Smooth muscle cell of the brain vasculature (primary cell): ENCODE data around the gene NPL.

Experiments used
- DNase-seq: peaks from one replicate; pipeline ENCODE4 v3.0.0-alpha.2; 2012; ENCODE audit warnings: low read depth, low spot score

NPL gene

DNA sequence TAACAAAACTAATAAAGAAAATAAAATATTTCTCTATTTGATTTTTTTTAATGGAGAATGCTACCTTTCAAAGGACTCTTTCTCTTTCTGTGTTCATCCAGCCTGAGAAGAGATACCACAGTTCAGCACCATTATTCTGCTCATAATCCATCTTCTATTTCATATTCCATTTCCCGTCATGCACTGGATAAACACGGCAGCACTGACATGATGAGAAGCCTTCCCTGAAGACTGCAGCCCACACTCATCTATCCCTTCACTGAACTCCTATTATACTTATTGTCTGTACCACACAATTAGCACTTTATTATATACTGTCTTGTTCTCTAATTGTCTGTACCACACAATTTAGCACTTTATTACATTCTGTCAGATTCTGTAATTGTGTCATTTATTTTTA is 10.7 kb upstream of the NPL start:
- no peak for DNase-seq

DNA sequence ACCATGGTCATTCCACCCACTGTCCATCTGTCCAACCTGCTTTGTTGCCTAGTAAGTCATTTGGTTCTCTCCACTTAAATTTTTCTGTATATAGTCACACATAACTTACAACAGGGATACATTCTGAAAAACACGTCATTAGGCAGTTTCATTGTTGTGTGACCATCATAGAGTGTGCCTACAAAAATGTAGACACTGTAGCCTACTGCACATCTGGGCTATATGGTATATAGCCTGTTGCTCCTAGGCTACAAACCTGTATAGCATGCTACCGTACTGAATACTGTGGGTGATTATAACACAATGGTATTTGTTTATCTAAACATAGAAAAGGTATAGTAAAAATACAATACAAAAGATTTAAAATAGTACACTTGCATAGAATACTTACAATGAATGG is 10.0 kb upstream of the NPL start:
- no peak for DNase-seq

DNA sequence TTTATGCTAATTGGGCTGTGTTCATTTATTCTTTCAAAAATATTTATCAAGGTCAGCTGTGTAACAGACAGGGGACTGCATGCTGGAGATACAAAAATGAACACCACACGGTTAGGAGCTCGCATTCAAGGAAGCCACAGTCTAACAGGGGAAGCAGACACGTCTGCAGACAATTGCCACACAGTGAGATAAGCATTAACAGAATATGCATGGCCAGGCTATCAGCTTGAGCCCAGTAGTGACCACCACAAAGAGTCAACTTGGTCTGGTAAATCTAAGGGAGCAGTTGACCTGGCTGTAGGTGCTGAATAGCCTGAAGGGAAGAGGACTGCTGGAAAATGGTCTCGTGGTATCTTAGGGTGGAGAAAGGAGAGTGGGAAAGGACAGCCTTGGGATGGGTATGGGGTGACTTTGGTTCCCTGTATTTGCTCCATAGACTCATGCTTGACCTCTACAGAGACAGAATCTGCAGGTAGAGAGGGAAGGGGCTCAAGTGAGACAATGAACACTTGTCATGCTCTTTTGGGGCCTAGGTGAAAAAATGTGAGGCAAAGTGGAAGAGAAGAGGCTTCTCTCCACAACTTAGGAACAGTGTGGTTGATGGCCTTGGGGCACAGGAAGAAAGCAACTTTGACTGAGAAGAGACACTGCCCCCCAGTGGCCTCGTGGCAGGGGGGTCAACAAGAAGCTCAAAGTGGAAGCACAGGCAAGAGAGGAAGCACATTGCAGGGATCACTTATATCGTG is 7.6 kb upstream of the NPL start:
- no peak for DNase-seq

DNA sequence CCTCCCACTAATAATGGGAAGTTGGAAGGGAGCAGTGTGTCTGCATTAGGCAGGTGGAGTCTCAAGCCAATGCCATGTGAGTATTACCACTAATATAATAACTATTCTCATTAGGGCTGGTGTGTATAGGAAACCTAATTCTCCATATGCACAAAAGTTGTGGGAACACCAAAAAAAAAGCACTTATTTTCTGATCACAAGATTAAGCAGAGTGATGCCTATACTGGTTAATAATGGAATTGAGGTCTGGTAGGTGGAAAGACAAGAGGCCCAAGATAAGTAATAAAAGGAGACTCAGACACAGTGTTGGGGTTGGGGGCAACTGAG is 7.0 kb upstream of the NPL start:
- DNase-seq = no peak

DNA sequence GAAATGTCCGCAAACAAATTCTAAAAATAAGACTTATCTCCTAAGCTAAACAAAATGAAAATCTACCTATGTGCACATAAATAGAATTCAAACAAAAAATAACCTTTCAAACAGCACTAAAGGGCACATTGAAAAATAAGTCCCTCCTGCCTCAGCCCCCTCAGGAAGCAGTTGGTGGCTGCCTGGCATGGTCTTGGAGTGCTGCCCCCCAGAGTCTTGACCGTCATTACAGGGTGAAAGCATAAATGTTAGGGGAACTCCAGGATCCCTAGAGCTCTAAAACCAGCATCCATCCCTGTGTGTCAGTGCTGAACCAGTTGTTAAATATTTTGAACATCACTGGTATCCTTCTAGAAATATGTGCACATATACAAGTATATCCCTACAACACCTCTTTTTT is 6.5 kb upstream of the NPL start:
- no peak for DNase-seq

DNA sequence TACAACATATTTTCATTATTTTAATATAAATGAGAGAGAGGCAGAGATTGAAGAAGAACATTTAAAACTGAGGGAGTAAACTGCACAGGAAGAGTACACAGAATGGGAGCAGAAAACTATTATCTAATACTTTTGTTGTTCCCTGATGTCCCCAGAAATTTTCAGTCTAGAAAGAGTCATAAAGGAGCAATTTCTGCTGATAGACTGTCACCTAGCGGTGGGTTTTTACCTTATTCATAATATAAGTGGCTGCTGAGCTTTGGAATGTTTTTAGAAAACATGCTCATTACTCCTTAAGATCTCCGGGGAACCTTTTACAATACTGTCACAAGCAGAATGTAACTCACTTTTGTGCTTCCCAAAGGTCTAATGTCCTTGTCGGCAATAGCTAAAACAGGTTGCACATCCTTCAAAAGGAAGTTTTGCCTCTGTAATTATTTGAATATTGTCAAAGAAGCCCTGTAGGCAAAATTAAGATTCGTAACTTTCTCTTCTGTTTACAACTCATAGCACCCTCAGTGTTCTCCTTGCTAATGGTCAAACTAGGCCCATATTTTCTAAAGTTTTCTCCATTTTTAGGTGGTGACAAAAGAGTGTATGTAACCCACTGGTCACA is 4.9 kb upstream of the NPL start:
- DNase-seq = no peak

DNA sequence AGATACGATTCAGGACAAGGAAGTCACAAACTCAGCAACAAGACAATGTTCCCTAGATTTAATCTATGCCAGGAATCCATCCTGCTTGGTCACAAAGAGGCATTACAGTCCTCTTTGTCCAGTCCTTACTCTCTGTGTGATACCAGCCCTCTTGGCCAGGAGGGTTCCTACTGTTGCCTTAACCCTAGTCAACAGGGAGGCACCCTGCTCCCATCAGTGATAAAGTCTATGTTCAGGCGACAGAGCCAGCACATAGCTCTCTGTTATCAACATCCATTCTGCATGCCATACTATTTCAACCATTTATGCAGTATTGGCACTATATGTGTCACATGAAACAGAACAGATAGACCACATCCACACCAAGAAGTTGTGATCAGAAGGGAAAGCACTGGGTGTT is 4.4 kb upstream of the NPL start:
- no peak for DNase-seq

DNA sequence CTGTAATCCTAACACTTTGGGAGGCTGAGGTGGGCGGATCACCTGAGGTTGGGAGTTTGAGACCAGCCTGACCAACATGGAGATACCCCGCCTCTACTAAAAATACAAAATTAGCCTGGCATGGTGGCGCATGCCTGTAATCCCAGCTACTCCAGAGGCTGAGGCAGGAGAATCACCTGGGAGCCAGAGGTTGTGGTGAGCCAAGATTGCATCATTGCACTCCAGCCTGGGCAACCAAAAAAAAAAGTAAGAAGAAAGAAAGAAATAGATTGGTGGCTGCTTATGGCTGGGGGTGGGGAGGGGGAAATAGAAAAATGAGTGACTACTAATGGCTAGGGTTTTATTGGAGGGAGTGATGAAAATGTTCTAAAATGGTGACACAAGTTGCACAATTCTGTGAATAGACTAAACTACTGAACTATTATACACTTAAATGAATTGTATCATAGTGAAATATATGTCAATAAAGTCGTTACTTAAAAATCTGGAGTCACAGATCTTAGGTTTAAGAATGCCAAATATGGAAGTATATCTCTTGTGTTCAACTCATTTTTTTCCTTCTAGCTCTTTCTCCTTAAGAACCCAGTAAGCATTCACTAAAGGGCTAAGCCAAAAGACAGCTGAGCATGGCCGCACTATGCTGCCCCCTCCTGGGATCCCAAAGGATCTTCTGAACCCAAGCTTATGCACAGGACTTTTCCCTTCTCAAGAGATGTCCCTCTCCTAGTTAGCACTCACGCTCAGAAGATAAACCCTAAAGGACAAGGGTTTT is 3.2 kb upstream of the NPL start:
- no peak for DNase-seq

DNA sequence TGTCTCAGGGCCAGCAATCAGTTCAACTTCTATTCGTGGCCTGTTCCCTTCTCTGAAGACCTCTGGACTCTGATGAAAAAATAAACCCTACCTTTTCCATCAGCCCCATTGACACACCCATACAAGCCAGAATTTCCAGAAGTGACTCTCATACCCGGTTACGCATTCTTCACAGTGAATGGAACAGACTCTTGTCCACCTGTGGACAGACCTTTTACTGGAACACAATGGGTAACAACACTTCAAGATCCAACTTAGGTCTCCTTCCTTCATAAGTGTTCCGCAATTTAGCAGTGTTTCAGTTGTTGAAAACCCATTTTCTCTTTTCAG is 2.6 kb upstream of the NPL start:
- DNase-seq = no peak

DNA sequence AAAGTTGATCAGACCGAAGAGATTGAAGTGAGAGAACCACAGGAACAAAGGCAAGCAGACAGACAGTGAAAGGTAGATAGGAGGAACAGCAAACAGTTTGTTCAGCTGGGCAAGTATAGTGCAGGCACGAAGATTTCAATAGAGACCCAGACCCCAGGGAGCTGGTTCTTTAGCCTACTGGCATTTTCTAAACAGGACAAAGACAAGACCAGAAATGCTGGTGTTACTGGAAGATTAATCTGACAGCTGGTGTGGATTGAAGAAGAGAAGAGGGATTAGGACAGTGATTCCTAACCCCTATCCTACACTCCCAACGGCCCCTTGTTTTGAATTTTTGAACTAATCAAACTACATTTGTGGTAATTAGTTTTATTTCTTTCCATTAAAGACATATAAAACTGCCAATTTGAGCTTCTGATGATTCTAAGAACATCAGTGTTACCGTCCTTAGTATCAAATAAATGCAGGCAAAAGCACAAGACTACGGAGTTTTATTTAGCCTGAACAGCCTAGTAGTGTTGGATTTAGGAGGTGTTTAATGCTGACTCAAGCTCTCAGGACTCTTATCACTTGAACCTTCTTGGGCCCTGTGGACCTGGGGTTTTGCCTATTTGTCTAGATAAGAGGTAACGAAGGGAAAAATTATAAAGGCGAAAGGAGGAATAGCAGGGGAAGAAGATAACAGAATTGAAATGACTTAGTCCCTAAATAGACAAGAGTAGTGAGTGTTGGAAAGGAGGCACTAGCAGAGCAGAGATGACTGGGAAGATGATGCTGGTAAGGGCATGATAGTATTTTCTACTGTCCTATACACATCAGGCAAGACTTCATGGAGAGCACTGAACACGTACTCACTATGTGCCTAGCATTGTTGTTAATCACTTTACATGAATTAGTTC is 2.0 kb downstream of the NPL start:
- DNase-seq = no peak

DNA sequence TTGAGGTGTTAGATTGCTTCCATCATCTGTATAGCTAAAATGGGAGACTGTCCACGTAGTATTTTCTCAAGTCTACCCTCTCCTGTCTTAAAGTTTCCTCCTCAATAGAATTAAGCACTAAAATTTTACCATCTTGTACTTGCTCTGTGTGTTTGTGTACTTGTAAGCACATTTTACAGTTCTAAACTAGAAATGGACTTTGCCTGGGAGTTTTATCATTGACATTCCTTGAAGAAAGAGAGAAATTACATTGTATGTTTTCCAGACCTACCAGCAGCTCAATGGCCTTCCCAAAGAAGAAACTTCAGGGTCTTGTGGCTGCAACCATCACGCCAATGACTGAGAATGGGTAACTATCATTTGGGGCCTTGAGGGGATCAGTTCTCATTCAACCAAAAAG is 4.5 kb downstream of the NPL start:
- no peak for DNase-seq

DNA sequence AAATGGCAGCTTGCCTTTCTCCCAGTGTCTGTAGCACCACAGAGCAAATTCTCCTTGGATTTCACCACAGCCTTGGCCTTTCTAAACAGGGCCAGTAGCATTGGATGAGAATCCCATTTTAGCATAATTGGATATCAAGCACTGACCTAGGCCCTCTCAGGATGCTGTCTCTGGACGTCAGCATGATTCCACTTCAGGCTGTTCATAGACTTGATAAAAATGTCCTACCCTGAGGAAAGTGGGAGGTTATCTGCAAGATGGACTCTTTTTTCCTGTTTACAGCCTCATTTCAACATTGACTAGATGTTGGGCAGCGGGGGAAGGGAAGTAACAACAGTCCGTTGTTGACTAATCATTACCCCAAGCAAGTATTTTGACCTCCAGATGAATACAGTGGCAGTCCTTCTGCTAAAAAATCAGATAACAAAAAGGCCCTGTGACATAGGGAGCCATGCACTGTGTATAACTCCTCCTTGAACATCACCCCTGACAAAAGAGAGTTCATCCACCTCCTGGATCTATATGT is 5.2 kb downstream of the NPL start:
- DNase-seq = no peak

DNA sequence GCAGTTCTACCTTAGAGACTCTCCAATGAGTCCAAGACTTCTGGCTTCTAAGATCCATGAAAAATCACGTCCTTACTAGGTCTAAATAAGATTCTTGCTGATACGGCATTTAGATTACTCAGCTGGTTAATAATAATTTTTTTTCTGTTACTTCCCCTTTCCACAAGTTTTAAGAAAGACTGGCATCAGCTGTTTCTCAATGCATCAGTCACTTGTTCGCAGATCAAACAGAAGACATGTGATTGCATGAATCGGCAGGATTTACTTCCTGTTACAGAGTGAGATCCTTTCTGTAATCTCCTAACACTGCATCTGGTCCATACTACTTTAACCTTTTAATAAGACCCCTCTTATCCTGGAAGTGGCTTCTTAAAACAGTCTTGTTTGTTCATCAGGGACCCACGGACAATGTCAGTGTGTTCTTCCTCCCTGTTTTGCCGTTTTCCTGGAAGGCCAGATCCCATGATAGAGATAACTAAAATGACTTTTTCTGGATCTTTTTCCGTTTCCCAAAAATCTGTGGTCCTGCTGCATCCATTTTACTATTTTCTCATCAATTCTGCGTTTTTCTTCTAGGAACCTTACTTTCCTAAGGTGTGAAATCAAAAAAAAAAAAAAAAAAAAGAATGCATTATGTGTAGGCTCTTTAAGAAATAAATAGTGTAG is 6.1 kb downstream of the NPL start:
- no peak for DNase-seq

DNA sequence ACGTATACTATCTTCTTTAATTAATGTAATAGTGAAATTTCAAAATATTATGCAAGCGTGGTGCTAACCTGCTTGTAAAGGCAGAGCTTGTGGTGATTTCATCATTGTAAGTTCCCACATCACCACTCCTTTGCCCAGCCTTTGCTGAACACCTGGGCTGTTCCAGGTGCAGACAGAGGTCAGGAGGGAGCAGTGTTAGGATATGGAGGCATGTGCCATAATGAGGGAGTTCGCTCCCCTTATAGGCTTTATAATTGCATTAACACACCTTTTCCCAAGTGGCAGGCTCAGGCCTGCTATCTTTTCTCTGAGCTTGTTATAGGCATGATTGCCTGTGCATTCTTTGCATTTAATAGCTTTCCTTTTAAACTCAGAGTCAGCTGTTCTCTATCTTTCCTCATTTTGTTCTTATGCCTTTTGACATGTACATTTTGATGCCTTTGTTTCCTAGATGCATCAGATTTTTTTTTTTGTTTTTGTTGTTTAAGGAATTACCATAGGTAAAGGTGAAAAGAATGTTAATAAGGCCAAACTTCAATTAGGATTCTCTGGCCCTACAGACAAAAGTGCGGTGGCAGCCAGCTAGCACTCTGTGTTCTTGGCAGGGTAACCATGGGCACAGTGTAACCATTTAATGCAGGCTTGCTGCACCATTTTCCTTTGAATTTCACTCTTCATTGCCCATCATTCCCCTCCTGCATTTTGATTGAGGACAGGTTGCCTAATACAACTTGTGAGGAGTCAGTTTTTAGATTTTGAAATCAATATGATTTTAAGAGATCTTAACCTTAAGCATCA is 12.6 kb downstream of the NPL start:
- DNase-seq = no peak

DNA sequence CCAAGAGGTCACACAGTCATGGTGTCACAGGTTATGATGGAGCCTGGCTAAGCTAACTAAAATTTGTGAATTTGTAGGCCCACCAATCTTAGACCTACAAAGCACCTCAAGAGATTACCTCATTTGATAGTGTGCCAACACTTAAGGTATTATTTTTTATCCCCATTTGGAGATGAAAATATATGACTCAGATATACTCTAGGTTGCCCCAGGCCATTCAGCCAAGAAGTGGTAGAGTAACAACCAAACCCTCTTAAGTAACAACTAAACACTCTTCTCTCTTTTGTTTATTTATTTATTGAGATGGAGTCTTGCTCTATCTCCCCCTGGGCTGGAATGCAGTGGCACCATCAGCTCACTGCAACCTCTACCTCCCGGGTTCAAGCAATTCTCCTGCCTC is 14.3 kb downstream of the NPL start:
- no peak for DNase-seq

DNA sequence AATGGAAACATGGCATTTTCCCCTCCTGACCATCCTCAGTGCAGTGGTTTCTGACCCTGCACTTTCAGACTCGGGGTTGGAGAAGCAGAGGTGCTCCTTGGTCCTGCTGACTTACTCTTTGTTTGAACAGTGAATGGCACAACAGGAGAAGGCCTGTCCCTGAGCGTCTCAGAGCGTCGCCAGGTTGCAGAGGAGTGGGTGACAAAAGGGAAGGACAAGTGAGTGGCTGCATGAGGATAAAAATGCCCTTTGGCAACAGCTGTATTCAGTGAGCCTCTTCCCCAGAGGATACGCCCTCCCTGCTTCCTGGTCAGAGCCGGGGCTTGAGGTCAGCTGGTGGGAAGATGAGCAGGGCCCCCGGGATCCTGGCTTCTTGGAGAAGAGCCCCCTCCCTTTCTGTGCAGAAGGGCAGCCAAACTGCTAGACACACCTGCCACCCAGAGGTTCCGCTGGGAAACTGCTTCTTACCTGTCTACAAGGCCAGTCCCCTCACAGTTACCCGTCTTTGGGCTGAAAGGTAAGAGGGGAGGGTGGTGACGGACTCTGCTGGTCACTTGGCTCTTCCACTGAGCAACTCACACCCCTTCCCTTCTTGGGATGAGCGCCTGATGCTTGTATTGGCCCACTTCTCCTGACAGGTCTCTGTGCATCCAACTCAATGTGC is 16.6 kb downstream of the NPL start:
- DNase-seq = no peak

DNA sequence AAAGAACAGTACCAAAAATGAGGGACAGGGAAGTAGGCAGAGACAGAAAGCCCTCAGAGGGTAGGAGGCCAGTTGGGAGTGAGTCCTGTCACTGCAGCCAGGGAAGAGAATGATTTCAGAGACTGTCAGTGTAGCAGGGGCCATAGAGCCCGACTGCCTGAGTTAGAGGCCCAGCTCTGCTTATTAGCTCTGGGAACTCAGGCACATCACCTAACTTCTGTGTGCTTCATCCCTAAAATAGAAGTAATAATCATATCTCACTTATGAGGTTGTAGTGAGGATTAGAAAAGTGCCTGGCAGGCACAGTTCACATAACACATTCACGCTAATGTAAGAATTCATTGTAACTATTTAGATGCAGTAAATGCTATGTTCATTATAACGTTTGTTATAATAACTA is 18.3 kb downstream of the NPL start:
- no peak for DNase-seq

DNA sequence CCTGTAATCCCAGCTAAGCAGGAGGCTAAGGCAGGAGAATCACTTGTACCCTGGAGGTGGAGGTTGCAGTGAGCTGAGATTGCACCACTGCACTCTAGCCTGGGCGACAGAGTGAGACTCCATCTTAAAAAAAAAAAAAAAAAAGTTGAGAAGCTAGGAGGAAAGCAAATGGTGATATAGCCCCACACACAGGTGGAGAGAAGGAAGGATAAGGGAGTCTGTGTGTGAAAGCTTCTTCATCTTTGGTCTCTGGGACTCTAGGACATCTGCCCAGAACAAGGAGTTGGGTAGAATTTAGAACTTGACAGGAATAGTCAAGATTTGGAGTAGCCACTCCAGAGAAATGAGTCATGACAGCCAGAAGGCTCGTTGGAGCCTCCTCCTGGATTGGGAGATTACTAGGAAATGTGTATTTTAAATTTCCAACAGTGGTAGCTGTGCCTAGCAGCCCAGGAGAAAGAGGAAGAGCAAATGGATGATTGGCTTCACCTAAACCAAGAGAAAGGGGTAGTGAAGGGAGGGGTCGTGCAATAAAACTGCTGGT is 19.9 kb downstream of the NPL start:
- no peak for DNase-seq

DNA sequence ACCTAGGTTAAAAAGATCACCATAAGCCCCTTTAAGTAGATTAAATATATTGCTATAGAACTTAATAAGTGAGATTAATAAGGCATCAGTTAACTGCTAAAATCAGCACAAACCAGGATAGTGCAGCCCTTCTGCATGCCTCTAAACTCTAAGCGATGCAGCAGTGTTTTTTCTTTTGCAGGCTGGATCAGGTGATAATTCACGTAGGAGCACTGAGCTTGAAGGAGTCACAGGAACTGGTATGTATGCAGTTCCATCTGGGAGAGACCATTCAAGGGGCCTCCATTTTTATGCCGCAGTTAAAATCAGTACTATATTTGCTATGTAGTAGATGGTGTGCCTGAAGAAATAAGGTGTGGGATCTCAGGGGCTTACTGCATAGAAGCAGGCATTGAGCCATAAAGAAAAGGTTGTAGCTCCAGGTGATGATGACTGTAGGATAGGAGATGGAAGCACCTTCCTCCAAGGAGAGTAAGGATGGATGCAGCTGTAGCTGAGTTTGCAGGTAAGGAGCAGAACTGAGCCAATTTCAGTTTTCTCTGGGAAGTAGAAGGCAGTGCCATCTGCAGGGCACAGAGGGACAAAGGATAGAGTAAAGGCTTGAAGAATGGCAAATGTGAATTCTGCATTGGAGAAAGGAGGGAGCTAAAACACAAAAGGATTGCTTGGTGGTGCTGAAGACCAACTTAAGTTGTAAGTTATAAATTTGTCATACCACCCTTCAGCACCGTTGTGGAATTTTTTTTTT is 22.6 kb downstream of the NPL start:
- no peak for DNase-seq
